Tibial nerve (tissue), 4 donors: ENCODE data around the gene TBC1D13. TPM values are rescaled to one million over a fixed set of nuclear protein-coding genes. Genes with fewer than 3 reads are reported as not detected.

Source experiments
- DNase-seq, 2 donors: peaks; one replicate each; pipeline ENCODE4 v3.0.0-alpha.2; 2019; ENCODE audit warnings: low spot score in 2 of 2
- H3K27ac ChIP-seq, 4 donors: fragments of 200-600 bp; sonication (generic) in 3 of 4; one replicate each; pipeline ENCODE4 v1.5.1; 2017 to 2019; ENCODE audit warnings: mild to moderate bottlenecking in 1 of 4
- H3K27me3 ChIP-seq, 2 donors: fragments of 200-600 bp; sonication (generic) in 1 of 2; one replicate each; pipeline versions ENCODE4 v1.5.1 to v1.6.0; 2017 to 2019
- H3K36me3 ChIP-seq, 3 donors: fragments of 200-600 bp; sonication (generic); one replicate each; pipeline ENCODE4 v1.5.1; 2018 to 2019
- H3K4me1 ChIP-seq, 4 donors: fragments of 200-600 bp; sonication (generic) in 3 of 4; one replicate each; pipeline ENCODE4 v1.5.1; 2017 to 2019
- H3K4me3 ChIP-seq, 4 donors: fragments of 200-600 bp; sonication (generic) in 3 of 4; one replicate each; pipeline ENCODE4 v1.5.1; 2017 to 2019; ENCODE audit warnings: mild to moderate bottlenecking in 1 of 4, moderate library complexity in 1 of 4
- H3K9me3 ChIP-seq, 4 donors: fragments of 200-600 bp; sonication (generic) in 3 of 4; one replicate each; pipeline ENCODE4 v1.5.1; 2017 to 2019
- CTCF ChIP-seq, 5 experiments: fragments of 200-600 bp in 3 of 5; fragments of 450-650 bp in 2 of 5; sonication (generic) in 3 of 5; IDR thresholded peaks; one replicate each; pipeline ENCODE4 v1.5.1; 2016 to 2019; ENCODE audit warnings: antibody characterized with exemption in 5 of 5, mild to moderate bottlenecking in 3 of 5, moderate library complexity in 2 of 5
- EP300 ChIP-seq, 2 donors: sonication (generic); formaldehyde crosslinking; IDR thresholded peaks; one replicate each; pipeline ENCODE4 v1.6.1; 2017; ENCODE audit warnings: antibody characterized with exemption in 2 of 2, mild to moderate bottlenecking in 1 of 2
- POLR2A ChIP-seq, 2 donors: fragments of 450-650 bp; IDR thresholded peaks; one replicate each; pipeline ENCODE4 v1.6.1; 2017; ENCODE audit warnings: antibody characterized with exemption in 2 of 2, mild to moderate bottlenecking in 2 of 2, moderate library complexity in 2 of 2
- WGBS, 2 donors: methylation state at CpG; one replicate each; pipeline ENCODE4 v1.1.5; 2018; 5-methylcytosine and 5-hydroxymethylcytosine counted together
- total RNA-seq, 4 donors: library from RNA; depleted of rRNA; stranded (reverse); fragments of >200 nt; gene quantifications; one replicate each; pipeline ENCODE4 v1.1.0, GENCODE V29; 2016

The TBC1D13 gene
- total RNA-seq, 4 donors from 2014 or later, result 15.1 to 23.7 (median 17.9) TPM

- H3K27me3 ChIP-seq, result no peaks in the 10 kb centered on the region
- WGBS, 2 donors, result 73 to 74% methylated on average over 3 of the region's 3 CpGs
These were observed 21.6 kb upstream of the TBC1D13 start for GRCh38 chr9:128765499-128765898.

GRCh38 chr9:128768606-128769005, 18.4 kb upstream of the TBC1D13 start:
- Histone ChIP-seq H3K4me1 (peaks cover 0 to 28% (median 11%) of the 10 kb centered on the region in 4 donors), H3K36me3 (peaks cover 0 to 33% (median 0%) of the 10 kb centered on the region in 3 donors), H3K9me3 (no peaks in the 10 kb centered on the region), H3K4me3 (no peak overlapping the region), H3K27me3 (no peaks in the 10 kb centered on the region), H3K27ac (no peak overlapping the region)
- 80 to 85% methylated on average over 6 of the region's 6 CpGs for WGBS, 2 donors
- no peak for TF ChIP-seq EP300 (IDR thresholded peaks at IDR 0.05)
- no peak for TF ChIP-seq CTCF (IDR thresholded peaks at IDR 0.05)
- no peak for TF ChIP-seq POLR2A (IDR thresholded peaks at IDR 0.05)
- no peak for DNase-seq

More at GRCh38 chr9:128765499-128765898, 21.6 kb upstream of the TBC1D13 start:
- no peak overlapping the region for H3K4me3 ChIP-seq
- H3K4me1 ChIP-seq, result peaks cover 0 to 15% (median 4%) of the 10 kb centered on the region in 4 donors
- TF ChIP-seq EP300 (IDR thresholded peaks at IDR 0.05) (no peak), POLR2A (IDR thresholded peaks at IDR 0.05) (no peak), CTCF (IDR thresholded peaks at IDR 0.05) (no peak)
- no peaks in the 10 kb centered on the region for H3K9me3 ChIP-seq
- H3K27ac ChIP-seq, result no peak overlapping the region
- no peak for DNase-seq
- peaks cover 0 to 38% (median 0%) of the 10 kb centered on the region in 3 donors for H3K36me3 ChIP-seq

GRCh38 chr9:128770286-128771030, 16.6 kb upstream of the TBC1D13 start:
- TF ChIP-seq POLR2A (IDR thresholded peaks at IDR 0.05) (no peak), EP300 (IDR thresholded peaks at IDR 0.05) (no peak), CTCF (IDR thresholded peaks at IDR 0.05) (no peak)
- H3K27me3 ChIP-seq, result no peaks in the 10 kb centered on the region
- H3K36me3 ChIP-seq, result peaks cover 0 to 18% (median 0%) of the 10 kb centered on the region in 3 donors
- H3K9me3 ChIP-seq, result no peaks in the 10 kb centered on the region
- H3K4me1 ChIP-seq, result peaks cover 0 to 28% (median 11%) of the 10 kb centered on the region in 4 donors
- WGBS, 2 donors, result 66 to 75% methylated on average over 11 of the region's 11 CpGs
- H3K4me3 ChIP-seq, result peak overlapping the region; percentile 72 to 95 (median 88)
- peak overlapping the region in 3 of 4 donors; percentile 92 to 96 (median 94) for H3K27ac ChIP-seq
- no peak for DNase-seq

- Histone ChIP-seq H3K36me3 (peaks cover 0 to 11% (median 0%) of the 10 kb centered on the region in 3 donors), H3K27me3 (no peaks in the 10 kb centered on the region), H3K4me1 (peaks cover 0 to 28% (median 11%) of the 10 kb centered on the region in 4 donors), H3K4me3 (peak overlapping the region; percentile 72 to 95 (median 88)), H3K27ac (peak overlapping the region; percentile 92 to 96 (median 95)), H3K9me3 (peaks cover 0 to 6% (median 0%) of the 10 kb centered on the region in 4 donors)
- DNase-seq, result no peak
- 0 to 3% methylated on average over 9 to 21 of the region's 28 CpGs for WGBS, 2 donors
- no peak for TF ChIP-seq EP300 (IDR thresholded peaks at IDR 0.05)
- TF ChIP-seq CTCF (IDR thresholded peaks at IDR 0.05), result no peak
- TF ChIP-seq POLR2A (IDR thresholded peaks at IDR 0.05), result no peak
These were observed 15.8 kb upstream of the TBC1D13 start for GRCh38 chr9:128771094-128771721.
